Measurements from ENCODE around the gene STRBP. TPM values are rescaled to one million over a fixed set of nuclear protein-coding genes. Genes with fewer than 3 reads are reported as not detected.
A peak's percentile ranks its signal among the peaks of the same experiment; 100 is the strongest.

Gene STRBP
- total RNA-seq, 1 donor from 2014 or later = 56.7 TPM

DNA sequence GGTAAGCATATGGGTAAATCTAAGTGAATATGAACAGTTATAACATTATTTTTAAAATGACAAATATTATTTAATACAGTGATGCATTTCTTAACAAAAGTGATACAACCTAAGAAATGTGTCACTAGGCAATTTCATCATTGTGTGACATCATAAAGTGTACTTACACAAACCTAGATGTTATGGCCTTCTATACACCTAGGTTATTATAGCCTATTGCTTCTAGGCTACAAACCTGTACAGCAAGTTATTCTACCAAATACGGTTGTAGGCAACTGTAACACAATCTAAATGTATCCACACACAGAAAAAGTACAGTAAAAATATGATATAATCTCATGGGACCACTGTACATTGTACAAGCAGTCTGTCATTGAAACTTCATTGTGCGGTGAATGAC, 48.3 kb downstream of the STRBP start:
- Mint-ChIP-seq H3K36me3 (peaks cover 9% of the 10 kb centered on the region), H3K9me3 (no peaks in the 10 kb centered on the region), H3K27ac (peak overlapping the region; percentile 42), H3K4me3 (no peak overlapping the region), H3K4me1 (ENCODE audit: unreplicated experiment) (peaks cover 39% of the 10 kb centered on the region), H3K27me3 (no peaks in the 10 kb centered on the region)
- no peak for TF ChIP-seq CTCF (conservative IDR thresholded peaks at IDR 0.05)
- DNase-seq (ENCODE audit: extremely low spot score, unreplicated experiment) = no peak

- Mint-ChIP-seq H3K27me3 (no peaks in the 10 kb centered on the region), H3K27ac (no peak overlapping the region), H3K4me3 (no peak overlapping the region), H3K36me3 (peaks cover 9% of the 10 kb centered on the region), H3K9me3 (no peaks in the 10 kb centered on the region), H3K4me1 (ENCODE audit: unreplicated experiment) (peaks cover 30% of the 10 kb centered on the region)
- no peak for DNase-seq (ENCODE audit: extremely low spot score, unreplicated experiment)
- TF ChIP-seq CTCF (conservative IDR thresholded peaks at IDR 0.05) = no peak
Measured at GRCh38 chr9:123218831-123219230, 49.6 kb downstream of the STRBP start.

- H3K4me1 Mint-ChIP-seq (ENCODE audit: unreplicated experiment) = peaks cover 35% of the 10 kb centered on the region
Measured at GRCh38 chr9:123217128-123217654, 51.2 kb downstream of the STRBP start.

GRCh38 chr9:123216251-123216797, 52.1 kb downstream of the STRBP start:
- H3K27me3 Mint-ChIP-seq = no peaks in the 10 kb centered on the region
- peaks cover 10% of the 10 kb centered on the region for H3K36me3 Mint-ChIP-seq
- no peak for TF ChIP-seq CTCF (conservative IDR thresholded peaks at IDR 0.05)
- no peak overlapping the region for H3K4me3 Mint-ChIP-seq
- no peaks in the 10 kb centered on the region for H3K9me3 Mint-ChIP-seq
- H3K4me1 Mint-ChIP-seq (ENCODE audit: unreplicated experiment) = peaks cover 35% of the 10 kb centered on the region
- no peak for DNase-seq (ENCODE audit: extremely low spot score, unreplicated experiment)
- no peak overlapping the region for H3K27ac Mint-ChIP-seq

More at GRCh38 chr9:123217128-123217654, 51.2 kb downstream of the STRBP start:
- Mint-ChIP-seq H3K4me3 (peak overlapping the region; percentile 1), H3K36me3 (peaks cover 14% of the 10 kb centered on the region), H3K27ac (no peak overlapping the region), H3K9me3 (no peaks in the 10 kb centered on the region), H3K27me3 (no peaks in the 10 kb centered on the region)
- DNase-seq (ENCODE audit: extremely low spot score, unreplicated experiment) = no peak
- TF ChIP-seq CTCF (conservative IDR thresholded peaks at IDR 0.05) = no peak

DNA sequence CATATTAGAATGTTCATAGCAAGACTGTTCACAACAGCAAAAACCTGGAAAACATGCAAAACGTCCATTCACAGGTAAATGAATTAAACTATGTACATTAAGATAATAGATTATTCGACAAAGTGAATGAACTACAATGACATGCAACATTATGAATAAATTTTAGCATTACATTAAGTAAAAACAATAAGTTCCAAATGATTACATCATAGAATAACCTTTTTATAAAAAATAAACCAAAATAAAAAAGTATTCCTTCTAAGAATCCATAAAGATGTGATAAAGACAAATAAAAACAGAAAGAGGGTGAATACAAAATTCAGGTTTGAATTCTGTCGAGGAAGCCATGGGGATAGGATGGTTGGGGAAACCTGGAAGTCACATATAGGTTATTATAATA, 57.3 kb downstream of the STRBP start:
- Mint-ChIP-seq H3K4me1 (ENCODE audit: unreplicated experiment) (peaks cover 15% of the 10 kb centered on the region), H3K9me3 (no peaks in the 10 kb centered on the region), H3K36me3 (peaks cover 11% of the 10 kb centered on the region), H3K4me3 (no peak overlapping the region), H3K27ac (no peak overlapping the region), H3K27me3 (no peaks in the 10 kb centered on the region)
- TF ChIP-seq CTCF (conservative IDR thresholded peaks at IDR 0.05) = no peak
- DNase-seq (ENCODE audit: extremely low spot score, unreplicated experiment) = no peak

All from type B pancreatic cell (in vitro differentiated cells).